GM12878 (cell line): Measurements from ENCODE around the gene DOCK7. TPM values are rescaled to one million over a fixed set of nuclear protein-coding genes. Genes with fewer than 3 reads are reported as not detected.

ENCODE experiments used
- ATAC-seq: fragments of 200-7000 bp; cut with Tn5 transposase; 3 replicates; pipeline ENCODE4 v1.9.1; 2020; ENCODE audit warnings: mild to moderate bottlenecking, moderate library complexity
- BruUV-seq: library from RNA; stranded (reverse); fragments of 400-500 nt; replicated peaks from 2 replicates; lab custom pipeline; 2021; lab: Mats Ljungman, UMichigan
- CTCF ChIA-PET: fragments of 300-600 bp; sonication (Branson Sonifier 250); formaldehyde crosslinking; extraction: SDS; loops from one replicate; lab custom pipeline; 2021; ENCODE audit warnings: inconsistent platforms; lab: Yijun Ruan, JAX
- POLR2A ChIA-PET: fragments of 350-600 bp; formaldehyde crosslinking; extraction: SDS; loops from one replicate; lab custom pipeline; 2021; ENCODE audit warnings: inconsistent platforms; lab: Charles Lee
- RAD21 ChIA-PET: fragments of 300-600 bp; sonication (Branson Sonifier 250); formaldehyde crosslinking; loops from one replicate; lab custom pipeline; 2023; ENCODE audit warnings: antibody characterized with exemption; ENCODE audit not compliant: unreplicated experiment; lab: Charles Lee
- SMC1A ChIA-PET: fragments of 300-600 bp; sonication (Branson Sonifier 250); formaldehyde crosslinking; loops from one replicate; lab custom pipeline; 2023; ENCODE audit not compliant: unreplicated experiment, uncharacterized antibody; lab: Charles Lee
- DNase-seq: peaks from one replicate; pipeline ENCODE4 v3.0.0-alpha.2; 2011; ENCODE audit warnings: low read depth, low spot score
- FAIRE-seq: peaks from 3 replicates; lab custom pipeline; 2011; peaks lifted over from hg19 to GRCh38; lab: Jason Lieb, UNC
- H2AFZ ChIP-seq: 2 replicates; pipeline ENCODE4 v1.6.0; 2011; ENCODE audit warnings: low read depth, low read length, control low read depth; ENCODE audit not compliant: control insufficient read depth
- H3K27ac ChIP-seq: 2 replicates; pipeline ENCODE4 v1.5.1; 2011; ENCODE audit warnings: control low read depth; ENCODE audit not compliant: control insufficient read depth, insufficient read depth
- H3K27me3 ChIP-seq, 2 experiments: replicated peaks in 1 of 2; 2 replicates each; pipeline versions ENCODE4 v1.6.0 to v1.6.1; 2011; ENCODE audit warnings: low read length in 1 of 2; ENCODE audit not compliant: control insufficient read depth in 2 of 2, insufficient read depth in 2 of 2
- H3K36me3 ChIP-seq, 2 experiments: 2 replicates each; pipeline ENCODE4 v1.5.1; 2011; ENCODE audit warnings: low read length in 1 of 2; ENCODE audit not compliant: control insufficient read depth in 2 of 2, insufficient read depth in 2 of 2
- H3K4me1 ChIP-seq: 2 replicates; pipeline ENCODE4 v1.6.1; 2011; ENCODE audit warnings: mild to moderate bottlenecking, low read length, moderate library complexity, mixed read lengths; ENCODE audit not compliant: control insufficient read depth, insufficient read depth
- H3K4me2 ChIP-seq: 2 replicates; pipeline ENCODE4 v1.6.0; 2011; ENCODE audit warnings: control low read depth; ENCODE audit not compliant: control insufficient read depth, insufficient read depth
- H3K4me3 ChIP-seq: fragments of 200-600 bp; sonication (generic); 2 replicates; pipeline ENCODE4 v1.5.1; 2016
- H3K79me2 ChIP-seq: 2 replicates; pipeline ENCODE4 v1.6.0; 2011; ENCODE audit warnings: low read length; ENCODE audit not compliant: control insufficient read depth, insufficient read depth
- H3K9ac ChIP-seq: 2 replicates; pipeline ENCODE4 v1.8.0; 2011; ENCODE audit warnings: low read length, control low read depth, mixed read lengths; ENCODE audit not compliant: control insufficient read depth, insufficient read depth
- H3K9me3 ChIP-seq: replicated peaks from 3 replicates; pipeline ENCODE4 v1.5.1; 2011; ENCODE audit warnings: mild to moderate bottlenecking, low read length; ENCODE audit not compliant: control insufficient read depth, insufficient read depth
- H4K20me1 ChIP-seq: 2 replicates; pipeline ENCODE4 v1.6.0; 2011; ENCODE audit not compliant: control insufficient read depth, insufficient read depth
- CREB1 ChIP-seq: IDR thresholded peaks from 2 replicates; pipeline ENCODE4 v1.6.1; 2012; ENCODE audit warnings: low read depth, mild to moderate bottlenecking, inconsistent platforms
- EGR1 ChIP-seq, 2 experiments: IDR thresholded peaks; 1 replicate in 1 of 2; 2 replicates in 1 of 2; pipeline ENCODE4 v1.6.1; 2011 to 2012; ENCODE audit warnings: low read depth in 2 of 2, low read length in 2 of 2, borderline replicate concordance in 1 of 2, mild to moderate bottlenecking in 1 of 2, moderate library complexity in 1 of 2
- REST ChIP-seq: IDR thresholded peaks from 2 replicates; pipeline ENCODE4 v1.6.1; 2012; ENCODE audit warnings: mild to moderate bottlenecking, low read depth, low read length
- ZNF622 ChIP-seq: fragments of 450-650 bp; IDR thresholded peaks from 2 replicates; pipeline ENCODE4 v1.6.1; 2017; ENCODE audit warnings: mild to moderate bottlenecking, inconsistent platforms
- WGBS: methylation state at CpG from one replicate; pipeline ENCODE4 v1.1.6; 2016; ENCODE audit warnings: low lambda C conversion rate; ENCODE audit not compliant: insufficient replicate concordance, insufficient coverage; ENCODE audit errors: missing lambda C conversion rate; 5-methylcytosine and 5-hydroxymethylcytosine counted together
- in situ Hi-C: fragments of 300-500 bp; cut with MboI; formaldehyde crosslinking; loops from 9 replicates; pipeline ENCODE4 v1.14.3; 2018; ENCODE audit warnings: mixed read lengths
- intact Hi-C: fragments of 100-400 bp; cut with micrococcal nuclease; formaldehyde crosslinking; loops from one replicate; pipeline ENCODE4 v1.14.2; 2022; ENCODE audit not compliant: unreplicated experiment
- polyA plus RNA-seq, 11 experiments: library from polyadenylated mRNA; depleted of rRNA in 4 of 11; unstranded in 6 of 11; stranded (reverse) in 5 of 11; fragments of >200 nt; fragmentation: Nextera tagmentation in 4 of 11; fragmentation: Illumina TruSeq in 1 of 11; extraction: Ambion mirVana in 4 of 11; extraction: Trizol in 1 of 11; gene quantifications; 1 replicate in 1 of 11; 2 replicates in 10 of 11; pipeline versions ENCODE4 v1.2.1 to v1.2.3, GENCODE V29; 2011 to 2016; ENCODE audit warnings: inconsistent platforms in 2 of 11, missing spikeins in 2 of 11, low read depth in 1 of 11
- total RNA-seq, 4 experiments: library from RNA; depleted of rRNA in 3 of 4; stranded (reverse); fragments of >200 nt in 3 of 4; fragmentation: Illumina TruSeq in 1 of 4; extraction: Trizol in 1 of 4; gene quantifications; 2 replicates each; pipeline versions ENCODE4 v1.2.1 to v1.2.3, GENCODE V29; 2013 to 2021
- TF ChIP-seq, protein P1 (sequence below): fragments of 450-650 bp; IDR thresholded peaks from 2 replicates; pipeline ENCODE4 v1.6.1; 2017; ENCODE audit warnings: borderline replicate concordance

DOCK7 gene
- total and polyA plus RNA-seq, 10 of the 15 experiments (the other 5 are each of a cell fraction or from before 2014, with no cell fraction given), result 4.8 to 34.6 (median 26.9) TPM

DNA sequence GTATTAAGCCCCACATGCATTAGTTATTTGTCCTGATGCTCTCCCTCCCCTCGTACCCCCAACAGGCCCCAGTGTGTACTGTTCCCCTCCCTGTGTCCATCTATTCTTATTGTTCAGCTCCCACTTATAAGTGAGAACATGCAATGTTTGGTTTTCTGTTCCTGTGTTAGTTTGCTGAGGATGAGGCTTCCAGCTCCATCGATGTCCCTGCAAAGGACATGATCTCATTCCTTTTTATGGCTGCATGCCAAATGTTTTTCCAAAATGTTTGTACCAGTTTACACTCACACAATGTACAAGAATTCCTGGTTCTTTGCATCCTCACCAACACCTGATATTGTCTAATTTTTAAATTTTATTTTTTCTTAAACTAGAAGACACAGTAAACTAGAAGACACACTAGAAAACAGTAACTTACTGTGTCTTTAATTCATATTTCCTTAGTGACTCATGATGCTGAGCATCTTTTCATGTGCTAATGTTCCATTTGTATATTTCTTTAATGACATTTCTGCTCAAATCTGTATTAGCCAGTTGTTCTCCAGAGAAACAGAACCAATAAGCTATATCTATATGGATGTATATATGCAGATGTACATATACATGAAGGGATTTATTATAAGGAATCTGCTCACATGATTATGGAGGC lies 270.7 kb downstream of the DOCK7 start:
- H2AFZ ChIP-seq, result no peak overlapping the region
- H3K4me2 ChIP-seq, result no peak overlapping the region
- BruUV-seq, result no TSS peak
- FAIRE-seq (no peak), ATAC-seq (no peak), DNase-seq (no peak)
- in situ Hi-C loops (no loop called here), intact Hi-C loops (no loop called here)
- RAD21 ChIA-PET, result no interaction called here
- TF ChIP-seq EGR1 (IDR thresholded peaks at IDR 0.05; ENCODE audit: borderline replicate concordance in 1 of 2, low read depth in 2 of 2, low read length in 2 of 2) (no peak), ZNF622 (no peak)
- TF ChIP-seq, protein P1, sequence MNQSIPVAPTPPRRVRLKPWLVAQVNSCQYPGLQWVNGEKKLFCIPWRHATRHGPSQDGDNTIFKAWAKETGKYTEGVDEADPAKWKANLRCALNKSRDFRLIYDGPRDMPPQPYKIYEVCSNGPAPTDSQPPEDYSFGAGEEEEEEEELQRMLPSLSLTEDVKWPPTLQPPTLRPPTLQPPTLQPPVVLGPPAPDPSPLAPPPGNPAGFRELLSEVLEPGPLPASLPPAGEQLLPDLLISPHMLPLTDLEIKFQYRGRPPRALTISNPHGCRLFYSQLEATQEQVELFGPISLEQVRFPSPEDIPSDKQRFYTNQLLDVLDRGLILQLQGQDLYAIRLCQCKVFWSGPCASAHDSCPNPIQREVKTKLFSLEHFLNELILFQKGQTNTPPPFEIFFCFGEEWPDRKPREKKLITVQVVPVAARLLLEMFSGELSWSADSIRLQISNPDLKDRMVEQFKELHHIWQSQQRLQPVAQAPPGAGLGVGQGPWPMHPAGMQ, result no peak
- H3K9me3 ChIP-seq, result no peaks in the 10 kb centered on the region
- H3K36me3 ChIP-seq, result no peaks in the 10 kb centered on the region
- H3K27me3 ChIP-seq, result no peaks in the 10 kb centered on the region; a peak in 1 of 4 replicates
- H4K20me1 ChIP-seq, result no peaks in the 10 kb centered on the region
- H3K4me3 ChIP-seq, result no peak overlapping the region
- CTCF ChIA-PET, result interaction anchor here (1.3 to 3.5 kb wide), 2 partner anchors 9 to 328 kb away, joined by 4 to 12 read pairs; no protein-coding TSS in a partner anchor
- POLR2A ChIA-PET, result interaction anchor here (0.7 kb wide), 1 partner anchor 429 kb away, joined by 3 read pairs; no protein-coding TSS in a partner anchor
- H3K79me2 ChIP-seq, result no peaks in the 10 kb centered on the region
- SMC1A ChIA-PET, result interaction anchor here (0.6 to 1.3 kb wide), 3 partner anchors 8 to 242 kb away, joined by 3 to 5 read pairs (median 4); no protein-coding TSS in a partner anchor
- H3K4me1 ChIP-seq, result no peaks in the 10 kb centered on the region
- no peak overlapping the region for H3K27ac ChIP-seq
- WGBS, result 40% methylated on average over 1 of the region's 2 CpGs
- H3K9ac ChIP-seq, result no peak overlapping the region

- no peak overlapping the region for H3K9ac ChIP-seq
- 59% methylated on average over 8 of the region's 8 CpGs for WGBS
- no peak overlapping the region for H3K4me2 ChIP-seq
- H3K79me2 ChIP-seq, result no peaks in the 10 kb centered on the region
- ChIA-PET SMC1A (interaction anchor here (1.1 to 1.7 kb wide), 2 partner anchors 10 to 80 kb away, joined by 3 to 6 read pairs; no protein-coding TSS in a partner anchor), CTCF (no interaction called here), POLR2A (no interaction called here), RAD21 (no interaction called here)
- DNase-seq (no peak), FAIRE-seq (no peak), ATAC-seq (no peak)
- H3K9me3 ChIP-seq, result no peaks in the 10 kb centered on the region
- BruUV-seq, result no TSS peak
- no peak overlapping the region for H3K4me3 ChIP-seq
- in situ Hi-C loops (no loop called here), intact Hi-C loops (no loop called here)
- no peak overlapping the region for H2AFZ ChIP-seq
- H3K4me1 ChIP-seq, result no peaks in the 10 kb centered on the region
- H3K27me3 ChIP-seq, result no peaks in the 10 kb centered on the region; a peak in 1 of 4 replicates
- no peaks in the 10 kb centered on the region for H3K36me3 ChIP-seq
- H3K27ac ChIP-seq, result no peak overlapping the region
- no peaks in the 10 kb centered on the region for H4K20me1 ChIP-seq
- TF ChIP-seq CREB1, result no peak
- TF ChIP-seq REST, result no peak
Observed at GRCh38 chr1:62415687-62416086, 272.5 kb downstream of the DOCK7 start.
